ENCODE data around the gene PPP1CA.
A peak's percentile ranks its signal among the peaks of the same experiment; 100 is the strongest.

The PPP1CA gene

DNA sequence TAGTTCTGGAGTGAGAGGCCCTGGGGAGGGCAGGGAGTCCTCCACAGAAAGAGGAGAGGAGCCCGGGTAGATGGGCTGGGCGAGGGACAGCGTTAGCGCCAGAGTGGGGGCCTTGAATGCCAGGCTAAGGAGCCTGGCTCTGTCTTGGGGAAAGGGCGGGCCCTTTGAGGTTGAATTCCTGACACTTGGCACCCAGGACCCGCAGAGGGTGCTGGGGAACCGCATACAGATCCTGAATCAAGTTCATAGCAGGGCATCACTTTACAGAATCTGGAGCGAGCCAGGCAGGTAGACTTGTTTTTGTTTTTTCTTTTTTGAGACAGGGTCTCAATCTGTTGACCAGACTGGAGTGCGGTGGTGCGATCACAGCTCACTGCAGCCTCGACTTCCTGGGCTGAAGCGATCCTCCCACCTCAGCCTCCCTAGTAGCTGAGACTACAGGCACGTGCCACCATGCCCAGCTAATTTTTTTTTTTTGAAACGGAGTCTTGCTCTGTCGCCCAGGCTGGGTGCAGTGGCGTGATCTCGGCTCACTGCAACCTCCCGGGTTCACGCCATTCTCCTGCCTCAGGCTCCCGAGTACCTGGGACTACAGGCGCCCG lies 19.9 kb upstream of the PPP1CA start:
- Histone ChIP-seq H3K36me3 (ENCODE audit: control insufficient read depth in 2 of 2, insufficient read depth in 2 of 2, low read length in 2 of 2) (no peaks in the 10 kb centered on the region), H3K4me1 (ENCODE audit: control insufficient read depth, insufficient read depth, low read length) (peaks cover 22% of the 10 kb centered on the region), H3K9me3 (ENCODE audit: control insufficient read depth in 2 of 2, low read length in 2 of 2) (no peaks in the 10 kb centered on the region), H3K9ac (ENCODE audit: low read length in 2 of 2) (no peak overlapping the region), H3K27ac (ENCODE audit: low read length) (no peak overlapping the region), H3K4me3 (ENCODE audit: low read length in 2 of 2) (peak overlapping the region; percentile 8 to 80), H3K27me3 (ENCODE audit: control insufficient read depth in 1 of 2, insufficient read depth in 2 of 2, low read length in 2 of 2) (no peaks in the 10 kb centered on the region)

DNA sequence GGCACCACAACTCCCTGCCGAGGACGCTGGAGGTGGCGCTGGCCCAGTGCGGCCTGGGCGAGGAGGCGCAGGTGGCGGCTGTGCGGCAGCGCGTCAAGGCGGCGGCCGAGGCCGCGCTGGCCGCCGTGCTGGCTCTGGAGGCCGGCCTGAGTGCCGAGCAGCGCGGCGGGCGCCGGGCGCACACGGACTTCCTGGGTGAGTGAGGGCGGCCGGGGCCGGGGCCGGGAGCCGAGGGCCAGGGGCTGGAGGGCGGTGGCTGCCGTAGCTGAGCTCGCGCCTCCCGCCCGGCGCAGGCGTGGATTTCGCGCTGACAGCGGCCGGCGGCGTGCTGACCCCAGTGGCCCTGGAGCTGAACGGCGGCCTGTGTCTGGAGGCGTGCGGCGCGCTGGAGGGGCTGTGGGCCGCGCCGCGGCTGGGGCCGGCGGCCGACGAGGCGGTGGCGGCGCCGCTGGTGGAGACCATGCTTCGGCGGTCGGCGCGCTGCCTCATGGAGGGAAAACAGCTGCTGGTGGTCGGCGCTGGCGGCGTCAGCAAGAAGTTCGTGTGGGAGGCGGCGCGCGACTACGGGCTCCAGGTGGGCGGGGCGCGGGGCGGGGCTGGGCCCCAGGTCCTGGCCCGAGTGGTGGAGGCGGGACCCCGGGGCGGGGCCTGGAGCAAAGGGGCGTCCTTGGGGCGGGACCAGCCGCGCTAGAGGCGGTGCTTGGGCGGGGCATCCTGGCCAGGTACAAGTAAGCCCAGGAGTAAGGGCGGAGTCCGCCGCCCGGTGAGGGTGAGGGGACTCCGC lies 19.2 kb upstream of the PPP1CA start:
- Histone ChIP-seq H3K4me1 (ENCODE audit: control insufficient read depth, insufficient read depth, low read length) (peaks cover 29% of the 10 kb centered on the region), H3K36me3 (ENCODE audit: control insufficient read depth in 2 of 2, insufficient read depth in 2 of 2, low read length in 2 of 2) (no peaks in the 10 kb centered on the region), H3K27me3 (ENCODE audit: control insufficient read depth in 1 of 2, insufficient read depth in 2 of 2, low read length in 2 of 2) (no peaks in the 10 kb centered on the region), H3K9ac (ENCODE audit: low read length in 2 of 2) (peak overlapping the region; percentile 71 to 72), H3K4me3 (ENCODE audit: low read length in 2 of 2) (peak overlapping the region; percentile 51 to 80), H3K27ac (ENCODE audit: low read length) (peak overlapping the region; percentile 74), H3K9me3 (ENCODE audit: control insufficient read depth in 2 of 2, low read length in 2 of 2) (no peaks in the 10 kb centered on the region)

DNA sequence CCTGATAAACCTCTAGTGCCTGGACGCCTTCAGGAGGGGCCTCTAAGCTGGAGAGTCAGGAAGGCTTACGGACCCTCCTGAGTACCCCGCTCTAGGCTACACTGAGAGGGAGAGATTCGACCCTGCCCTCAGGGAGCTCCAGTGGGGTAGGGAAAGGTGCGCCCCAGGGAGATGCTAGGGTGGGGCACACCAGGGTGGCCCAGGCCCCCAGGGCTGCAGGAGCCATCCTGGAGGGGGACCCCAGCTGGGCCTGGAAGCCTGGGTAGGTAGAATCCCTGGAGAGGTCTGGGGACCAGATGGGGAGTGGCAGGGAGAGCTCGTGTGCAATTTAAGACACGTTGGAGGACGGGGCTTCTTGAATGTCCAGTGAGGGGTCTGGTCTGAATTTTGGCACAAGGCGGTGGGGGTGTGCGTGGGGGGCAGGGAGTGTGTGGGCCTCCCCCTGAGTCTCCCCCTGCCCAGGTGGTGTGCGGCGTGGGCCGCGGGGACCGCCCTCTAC lies 18.5 kb upstream of the PPP1CA start:
- Histone ChIP-seq H3K9ac (ENCODE audit: low read length in 2 of 2) (peak overlapping the region; percentile 71 to 72), H3K36me3 (ENCODE audit: control insufficient read depth in 2 of 2, insufficient read depth in 2 of 2, low read length in 2 of 2) (no peaks in the 10 kb centered on the region), H3K27me3 (ENCODE audit: control insufficient read depth in 1 of 2, insufficient read depth in 2 of 2, low read length in 2 of 2) (no peaks in the 10 kb centered on the region), H3K9me3 (ENCODE audit: control insufficient read depth in 2 of 2, low read length in 2 of 2) (no peaks in the 10 kb centered on the region), H3K27ac (ENCODE audit: low read length) (peak overlapping the region; percentile 74), H3K4me3 (ENCODE audit: low read length in 2 of 2) (peak overlapping the region; percentile 51 to 80), H3K4me1 (ENCODE audit: control insufficient read depth, insufficient read depth, low read length) (peaks cover 30% of the 10 kb centered on the region)

DNA sequence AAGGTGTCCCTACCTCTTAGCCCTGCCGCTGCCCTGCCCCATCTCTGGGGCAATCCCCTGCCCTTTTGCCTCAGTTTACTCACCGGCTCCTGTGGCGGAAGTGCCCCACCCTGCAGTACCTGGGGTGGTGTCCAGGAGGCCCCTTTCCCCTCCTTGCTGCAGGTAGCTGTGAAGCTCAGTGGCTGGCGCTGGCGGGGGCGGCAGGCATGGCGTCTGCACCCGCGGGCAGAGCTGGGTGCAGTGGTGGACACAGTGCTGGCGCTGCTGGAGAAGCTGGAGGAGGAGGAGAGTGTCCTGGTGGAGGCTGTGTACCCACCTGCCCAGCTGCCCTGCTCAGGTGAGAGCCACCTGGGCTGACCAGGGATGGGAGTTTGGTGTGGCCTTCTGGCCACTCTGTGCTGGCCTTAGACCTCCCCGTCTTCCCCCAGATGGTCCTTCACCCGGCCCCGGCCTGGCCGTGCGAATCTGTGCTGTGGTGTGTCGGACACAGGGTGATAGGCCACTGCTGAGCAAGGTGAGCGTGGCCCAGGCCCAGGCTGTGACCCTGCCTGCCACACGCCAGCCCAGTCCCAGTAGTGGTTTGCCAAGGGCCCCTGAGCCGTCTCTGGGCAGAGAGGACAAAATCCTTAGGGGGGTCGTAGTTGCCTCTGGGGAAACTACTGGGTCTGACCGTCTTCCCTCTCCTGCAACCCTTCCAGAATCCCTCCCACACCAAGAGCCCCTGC lies 17.8 kb upstream of the PPP1CA start:
- Histone ChIP-seq H3K4me3 (ENCODE audit: low read length in 2 of 2) (no peak overlapping the region), H3K27ac (ENCODE audit: low read length) (peak overlapping the region; percentile 74), H3K9me3 (ENCODE audit: control insufficient read depth in 2 of 2, low read length in 2 of 2) (no peaks in the 10 kb centered on the region), H3K9ac (ENCODE audit: low read length in 2 of 2) (peak overlapping the region; percentile 5 to 72), H3K36me3 (ENCODE audit: control insufficient read depth in 2 of 2, insufficient read depth in 2 of 2, low read length in 2 of 2) (no peaks in the 10 kb centered on the region), H3K27me3 (ENCODE audit: control insufficient read depth in 1 of 2, insufficient read depth in 2 of 2, low read length in 2 of 2) (peaks cover 0 to 2% of the 10 kb centered on the region in 2 donors), H3K4me1 (ENCODE audit: control insufficient read depth, insufficient read depth, low read length) (peaks cover 30% of the 10 kb centered on the region)

DNA sequence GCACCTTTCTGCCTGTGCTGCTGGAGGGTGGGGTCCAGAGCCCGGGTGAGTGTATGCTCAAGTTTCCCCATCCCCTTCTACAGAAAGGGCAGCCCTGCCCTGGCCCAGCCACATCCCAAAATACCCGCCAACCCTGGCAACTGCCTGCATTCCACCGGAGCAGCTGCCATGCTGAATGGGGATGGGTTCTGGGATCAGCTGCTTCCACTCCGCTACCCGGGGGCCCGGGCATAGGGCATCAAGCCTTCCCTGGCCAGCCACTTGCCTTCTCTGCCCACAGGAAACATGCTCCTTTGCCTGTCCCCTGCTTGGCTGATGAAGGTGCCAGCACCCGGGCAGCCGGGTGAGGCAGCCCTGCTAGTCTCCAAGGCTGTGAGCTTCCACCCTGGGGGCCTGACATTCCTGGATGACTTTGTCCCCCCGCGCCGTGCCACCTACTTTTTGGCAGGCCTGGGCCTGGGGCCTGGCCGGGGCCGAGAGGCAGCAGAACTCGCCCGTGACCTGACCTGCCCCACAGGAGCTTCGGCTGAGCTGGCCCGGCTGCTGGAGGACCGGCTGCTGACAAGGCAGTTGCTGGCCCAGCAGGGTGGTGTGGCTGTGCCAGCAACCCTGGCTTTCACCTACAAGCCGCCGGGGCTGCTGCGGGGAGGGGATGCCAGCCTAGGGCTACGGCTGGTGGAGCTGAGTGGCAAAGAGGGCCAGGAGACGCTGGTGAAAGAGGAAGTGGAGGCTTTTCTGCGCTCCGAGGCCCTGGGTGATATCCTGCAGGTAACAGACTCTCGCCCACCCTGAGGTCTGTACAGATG lies 17.0 kb upstream of the PPP1CA start:
- Histone ChIP-seq H3K27ac (ENCODE audit: low read length) (no peak overlapping the region), H3K9me3 (ENCODE audit: control insufficient read depth in 2 of 2, low read length in 2 of 2) (no peaks in the 10 kb centered on the region), H3K9ac (ENCODE audit: low read length in 2 of 2) (no peak overlapping the region), H3K27me3 (ENCODE audit: control insufficient read depth in 1 of 2, insufficient read depth in 2 of 2, low read length in 2 of 2) (peaks cover 0 to 2% of the 10 kb centered on the region in 2 donors), H3K36me3 (ENCODE audit: control insufficient read depth in 2 of 2, insufficient read depth in 2 of 2, low read length in 2 of 2) (no peaks in the 10 kb centered on the region), H3K4me1 (ENCODE audit: control insufficient read depth, insufficient read depth, low read length) (peaks cover 30% of the 10 kb centered on the region), H3K4me3 (ENCODE audit: low read length in 2 of 2) (no peak overlapping the region)

DNA sequence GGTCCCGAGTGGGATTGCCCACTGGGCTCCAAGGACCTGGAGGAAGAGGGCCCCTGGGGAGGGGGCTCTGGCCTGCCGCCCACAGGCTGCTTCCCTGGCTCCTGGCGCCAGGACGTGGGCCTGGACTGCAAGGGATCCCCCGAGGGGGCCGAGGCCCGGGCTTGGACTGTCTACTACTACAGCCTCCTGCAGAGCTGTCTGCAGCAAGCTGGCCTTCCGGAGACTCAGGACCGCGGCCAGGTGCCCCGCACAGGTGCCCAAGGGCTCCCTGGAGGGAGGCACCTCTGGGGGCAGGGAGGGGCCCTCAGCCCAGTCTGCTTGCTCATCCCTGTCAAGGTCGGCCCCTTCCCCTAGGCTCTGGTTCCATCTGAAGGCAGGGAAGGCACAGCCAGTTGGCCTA lies 15.8 kb upstream of the PPP1CA start:
- no peaks in the 10 kb centered on the region for H3K36me3 ChIP-seq (ENCODE audit: control insufficient read depth in 2 of 2, insufficient read depth in 2 of 2, low read length in 2 of 2)
- no peak overlapping the region for H3K27ac ChIP-seq (ENCODE audit: low read length)
- no peak overlapping the region for H3K9ac ChIP-seq (ENCODE audit: low read length in 2 of 2)
- peaks cover 2% of the 10 kb centered on the region in 2 donors for H3K27me3 ChIP-seq (ENCODE audit: control insufficient read depth in 1 of 2, insufficient read depth in 2 of 2, low read length in 2 of 2)
- peaks cover 30% of the 10 kb centered on the region for H3K4me1 ChIP-seq (ENCODE audit: control insufficient read depth, insufficient read depth, low read length)
- no peaks in the 10 kb centered on the region for H3K9me3 ChIP-seq (ENCODE audit: control insufficient read depth in 2 of 2, low read length in 2 of 2)
- H3K4me3 ChIP-seq (ENCODE audit: low read length in 2 of 2) = no peak overlapping the region

DNA sequence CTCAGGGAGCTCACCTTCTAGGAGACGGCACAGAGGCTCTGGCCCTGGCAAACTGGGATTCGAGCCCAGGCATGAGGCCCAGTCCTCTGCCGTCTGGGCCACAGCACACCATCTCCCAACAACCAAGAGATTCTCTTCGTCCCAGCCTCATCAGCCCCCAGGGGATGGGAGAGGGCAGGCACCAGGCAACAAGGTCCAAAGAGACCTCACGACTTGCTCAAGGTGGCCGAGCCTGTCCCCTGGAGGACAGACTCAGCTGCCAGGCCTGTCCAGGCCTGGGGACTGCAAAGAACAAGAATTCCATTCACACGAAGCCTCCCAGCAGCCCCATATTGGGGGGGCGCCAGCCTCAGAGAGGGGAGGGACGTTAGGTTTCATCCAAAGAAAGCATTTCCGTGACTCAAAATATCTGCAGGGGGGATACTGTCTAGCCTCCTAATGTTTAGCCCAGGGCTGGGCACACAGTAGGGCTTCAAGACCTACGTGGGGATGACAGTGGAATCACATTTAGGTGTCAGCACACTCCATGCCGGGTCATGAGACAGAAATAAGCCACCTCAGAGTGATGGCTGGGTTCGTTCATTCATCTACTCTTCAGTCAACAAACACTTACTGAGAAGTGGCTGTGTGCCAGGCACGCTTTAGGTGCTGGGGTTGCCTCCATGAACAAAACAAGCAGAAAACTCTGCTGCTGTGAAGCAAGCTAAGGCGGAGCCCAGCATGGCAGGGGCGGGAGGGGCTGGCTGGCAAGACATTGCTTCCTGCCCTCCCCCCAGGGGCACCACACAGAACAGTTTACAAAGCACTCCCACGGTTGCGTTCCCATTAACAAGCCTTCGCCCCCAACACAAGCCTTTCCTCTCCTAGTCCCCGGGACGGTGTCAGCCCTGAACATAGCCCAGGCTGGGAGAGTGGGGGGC lies 15.0 kb upstream of the PPP1CA start:
- peaks cover 30% of the 10 kb centered on the region for H3K4me1 ChIP-seq (ENCODE audit: control insufficient read depth, insufficient read depth, low read length)
- no peak overlapping the region for H3K27ac ChIP-seq (ENCODE audit: low read length)
- H3K9me3 ChIP-seq (ENCODE audit: control insufficient read depth in 2 of 2, low read length in 2 of 2) = no peaks in the 10 kb centered on the region
- H3K36me3 ChIP-seq (ENCODE audit: control insufficient read depth in 2 of 2, insufficient read depth in 2 of 2, low read length in 2 of 2) = no peaks in the 10 kb centered on the region
- H3K27me3 ChIP-seq (ENCODE audit: control insufficient read depth in 1 of 2, insufficient read depth in 2 of 2, low read length in 2 of 2) = peaks cover 2% of the 10 kb centered on the region in 2 donors
- H3K9ac ChIP-seq (ENCODE audit: low read length in 2 of 2) = no peak overlapping the region
- no peak overlapping the region for H3K4me3 ChIP-seq (ENCODE audit: low read length in 2 of 2)

DNA sequence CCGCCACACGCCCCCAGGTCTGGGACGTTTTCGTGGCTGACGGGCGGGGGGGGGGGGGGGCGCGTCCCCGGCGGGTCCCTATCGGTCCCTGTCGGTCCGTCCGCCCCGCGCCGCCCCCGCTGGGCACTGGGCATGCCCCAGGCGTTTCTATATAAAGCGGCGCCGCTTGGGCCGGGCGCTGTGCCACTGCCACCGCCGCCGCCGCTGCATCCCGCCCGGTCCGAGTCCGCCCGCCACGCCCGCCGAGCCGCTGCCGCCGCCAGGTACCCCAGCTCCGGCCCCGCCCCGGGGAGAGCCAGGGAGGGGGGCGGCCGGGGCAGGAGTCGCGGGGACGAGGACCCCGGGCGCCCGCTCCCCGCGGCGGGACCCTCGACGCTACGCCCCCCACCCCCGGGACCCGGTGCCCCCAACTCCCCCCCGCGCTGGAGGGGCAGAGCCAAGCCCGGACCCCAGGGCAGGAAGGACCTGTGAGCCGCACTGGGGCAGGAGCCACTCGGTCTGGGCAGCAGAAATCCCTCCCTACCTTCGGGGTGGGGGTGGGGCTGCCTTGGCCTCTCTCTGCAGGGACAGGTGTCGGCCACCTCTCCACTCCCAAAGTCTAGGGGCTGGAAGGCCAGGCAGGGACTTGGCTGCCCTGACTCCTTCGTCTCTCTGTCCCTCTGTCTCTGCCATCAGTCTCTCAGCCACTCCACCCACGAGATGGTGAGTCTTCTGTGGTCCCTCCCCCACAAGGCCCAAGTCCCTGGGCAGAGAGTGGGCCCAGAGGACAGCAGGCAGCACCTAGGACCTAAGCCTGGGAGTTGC lies 14.0 kb upstream of the PPP1CA start, which contains the start of gene CARNS1:
Gene CARNS1, plus strand, starts transcription at position 178 of the 804 bp plus-strand sequence. Its CDS starts 522 bp downstream, at position 700.
- Histone ChIP-seq H3K27ac (ENCODE audit: low read length) (no peak within 1 kb of the TSS), H3K36me3 (ENCODE audit: control insufficient read depth in 2 of 2, insufficient read depth in 2 of 2, low read length in 2 of 2) (no peaks in the 10 kb centered on the region), H3K9ac (ENCODE audit: low read length in 2 of 2) (peak within 1 kb of the TSS in 1 of 2 donors; percentile 29), H3K9me3 (ENCODE audit: control insufficient read depth in 2 of 2, low read length in 2 of 2) (no peaks in the 10 kb centered on the region), H3K27me3 (ENCODE audit: control insufficient read depth in 1 of 2, insufficient read depth in 2 of 2, low read length in 2 of 2) (peaks cover 8 to 10% of the 10 kb centered on the region in 2 donors), H3K4me1 (ENCODE audit: control insufficient read depth, insufficient read depth, low read length) (peaks cover 25% of the 10 kb centered on the region), H3K4me3 (ENCODE audit: low read length in 2 of 2) (peak within 1 kb of the TSS in 1 of 2 donors; percentile 65)

DNA sequence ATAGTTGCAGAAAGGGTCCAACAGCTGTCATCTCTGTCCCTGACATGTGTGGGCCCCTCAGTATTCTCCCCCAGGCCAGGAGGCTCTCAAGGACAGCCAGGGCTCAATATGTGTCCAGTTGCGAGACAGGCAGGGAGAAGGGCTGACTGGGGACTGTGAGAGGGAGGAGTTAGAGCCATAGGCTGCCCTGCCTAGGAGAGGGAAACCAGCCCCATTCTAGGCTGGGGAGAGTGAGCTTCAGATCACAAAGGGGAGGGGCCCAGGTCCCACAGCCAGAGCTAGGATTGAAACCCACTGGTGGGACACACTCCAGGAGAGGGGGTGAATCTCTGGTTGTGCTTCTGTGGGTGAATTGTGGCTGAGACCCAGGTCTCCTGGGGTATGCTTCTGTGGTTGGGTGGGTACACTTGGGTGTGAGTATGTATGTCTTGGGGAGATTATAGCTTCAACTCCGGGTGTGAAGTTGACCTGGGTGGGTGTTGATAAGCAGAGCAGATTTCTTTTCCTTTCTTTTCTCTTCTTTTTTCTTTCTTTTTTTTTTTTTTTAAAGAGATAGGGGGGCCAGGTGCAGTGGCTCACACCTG lies 11.7 kb upstream of the PPP1CA start:
- H3K4me3 ChIP-seq (ENCODE audit: low read length in 2 of 2) = no peak overlapping the region
- H3K36me3 ChIP-seq (ENCODE audit: control insufficient read depth in 2 of 2, insufficient read depth in 2 of 2, low read length in 2 of 2) = no peaks in the 10 kb centered on the region
- H3K4me1 ChIP-seq (ENCODE audit: control insufficient read depth, insufficient read depth, low read length) = peaks cover 13% of the 10 kb centered on the region
- no peak overlapping the region for H3K27ac ChIP-seq (ENCODE audit: low read length)
- no peaks in the 10 kb centered on the region for H3K9me3 ChIP-seq (ENCODE audit: control insufficient read depth in 2 of 2, low read length in 2 of 2)
- H3K9ac ChIP-seq (ENCODE audit: low read length in 2 of 2) = no peak overlapping the region
- H3K27me3 ChIP-seq (ENCODE audit: control insufficient read depth in 1 of 2, insufficient read depth in 2 of 2, low read length in 2 of 2) = peaks cover 22 to 34% of the 10 kb centered on the region in 2 donors

All from stomach smooth muscle (tissue), 2 donors.